ENCODE measurements around the gene UGT1A3.

UGT1A3 gene

GRCh38 chr2:233754872-233755611 is 26.2 kb downstream of the UGT1A3 start:
- no peak overlapping the region for H3K4me3 ChIP-seq (ENCODE audit: low read depth, low read length)
- DNase-seq (ENCODE audit: low read depth, low spot score), result no peak
- no peak for TF ChIP-seq CTCF (IDR thresholded peaks at IDR 0.05; ENCODE audit: insufficient read depth, low read length, missing control alignments)
- CTCF ChIA-PET, result no interaction called here
- POLR2A ChIA-PET, result no interaction called here

- ChIA-PET CTCF (no interaction called here), POLR2A (no interaction called here)
- H3K4me3 ChIP-seq (ENCODE audit: low read depth, low read length), result no peak overlapping the region
- no peak for TF ChIP-seq CTCF (IDR thresholded peaks at IDR 0.05; ENCODE audit: insufficient read depth, low read length, missing control alignments)
- no peak for DNase-seq (ENCODE audit: low read depth, low spot score)
These were observed 27.7 kb downstream of the UGT1A3 start for GRCh38 chr2:233756429-233757081.

GRCh38 chr2:233758141-233758540 is 29.3 kb downstream of the UGT1A3 start:
- no peak for TF ChIP-seq CTCF (IDR thresholded peaks at IDR 0.05; ENCODE audit: insufficient read depth, low read length, missing control alignments)
- H3K4me3 ChIP-seq (ENCODE audit: low read depth, low read length), result no peak overlapping the region
- no peak for DNase-seq (ENCODE audit: low read depth, low spot score)
- CTCF ChIA-PET, result no interaction called here
- POLR2A ChIA-PET, result no interaction called here

GRCh38 chr2:233758849-233759248 is 30.0 kb downstream of the UGT1A3 start:
- ChIA-PET POLR2A (no interaction called here), CTCF (no interaction called here)
- no peak for DNase-seq (ENCODE audit: low read depth, low spot score)
- H3K4me3 ChIP-seq (ENCODE audit: low read depth, low read length), result no peak overlapping the region
- no peak for TF ChIP-seq CTCF (IDR thresholded peaks at IDR 0.05; ENCODE audit: insufficient read depth, low read length, missing control alignments)

GRCh38 chr2:233760043-233760442 is 31.2 kb downstream of the UGT1A3 start, which contains the start of gene UGT1A1:
Gene UGT1A1, plus strand, starts transcription at chr2:233760270. Its CDS starts 18 bp downstream, at chr2:233760288.
- no peak for DNase-seq (ENCODE audit: low read depth, low spot score)
- no peak within 1 kb of the TSS for H3K4me3 ChIP-seq (ENCODE audit: low read depth, low read length)
- POLR2A ChIA-PET, result no interaction called here
- CTCF ChIA-PET, result interaction anchor here (0.6 kb wide), 1 partner anchor 73 kb away, joined by 3 read pairs; no protein-coding TSS in a partner anchor
- no peak for TF ChIP-seq CTCF (IDR thresholded peaks at IDR 0.05; ENCODE audit: insufficient read depth, low read length, missing control alignments)

GRCh38 chr2:233761040-233761769 is 32.4 kb downstream of the UGT1A3 start:
- DNase-seq (ENCODE audit: low read depth, low spot score), result no peak
- no peak overlapping the region for H3K4me3 ChIP-seq (ENCODE audit: low read depth, low read length)
- CTCF ChIA-PET, result no interaction called here
- TF ChIP-seq CTCF (IDR thresholded peaks at IDR 0.05; ENCODE audit: insufficient read depth, low read length, missing control alignments), result no peak
- POLR2A ChIA-PET, result no interaction called here
